Mucosa of descending colon (tissue), 3 donors: ENCODE results near the gene ROBO2. TPM values are rescaled to one million over a fixed set of nuclear protein-coding genes. Genes with fewer than 3 reads are reported as not detected.

ENCODE experiments used
- ATAC-seq: fragments of 200-7000 bp; cut with Tn5 transposase; one replicate; pipeline ENCODE4 v1.9.1; 2020; ENCODE audit warnings: mild to moderate bottlenecking, moderate library complexity
- DNase-seq, 3 donors: peaks; one replicate each; pipeline ENCODE4 v3.0.0-alpha.2; 2020
- H3K36me3 ChIP-seq: fragments of 200-600 bp; one replicate; pipeline ENCODE4 v1.8.0; 2021; ENCODE audit warnings: low read depth, mild to moderate bottlenecking
- H3K4me1 ChIP-seq: fragments of 200-600 bp; one replicate; pipeline ENCODE4 v1.8.0; 2021; ENCODE audit warnings: low read depth, mild to moderate bottlenecking
- H3K4me3 ChIP-seq: fragments of 200-600 bp; one replicate; pipeline ENCODE4 v1.8.0; 2021; ENCODE audit warnings: mild to moderate bottlenecking
- H3K9me3 ChIP-seq: fragments of 200-600 bp; one replicate; pipeline ENCODE4 v1.8.0; 2021; ENCODE audit warnings: mild to moderate bottlenecking
- intact Hi-C, 2 donors: fragments of 100-400 bp; cut with DNase I in 1 of 2; cut with micrococcal nuclease in 1 of 2; formaldehyde crosslinking; loops; one replicate each; pipeline versions ENCODE4 v1.11.0 to v1.11.1; 2022; cut with DNase I, micrococcal nuclease
- total RNA-seq, 3 donors: library from RNA; stranded (reverse); fragmentation: NEBNext Ultra II Directional in 2 of 3; extraction: Animal tissue kit (Norgen Biotek cat#: 25700) in 2 of 3; gene quantifications; one replicate each; pipeline versions ENCODE4 v1.2.1 to v1.2.4, GENCODE V29; 2021 to 2023
- TF ChIP-seq, protein P1 (sequence below): fragments of 200-600 bp; IDR thresholded peaks from one replicate; pipeline ENCODE4 v1.8.0; 2022; ENCODE audit warnings: antibody characterized with exemption, mild to moderate bottlenecking
- donor health status: DM: no; HTN: no; CAD: no; lungs with moderate emphysema.
- donor health status: DM: no; HTN: no; CAD: no.
- donor health status: DM: no; HTN: yes; CAD: no.

Gene ROBO2
- total RNA-seq, 3 donors from 2014 or later = 1.3 to 2.1 (median 1.4) TPM

- Histone ChIP-seq H3K36me3 (no peaks in the 10 kb centered on the region), H3K9me3 (no peaks in the 10 kb centered on the region), H3K4me3 (no peak overlapping the region), H3K4me1 (no peaks in the 10 kb centered on the region)
- DNase-seq (no peak), ATAC-seq (no peak)
- intact Hi-C loops = no loop called here
- TF ChIP-seq, protein P1, sequence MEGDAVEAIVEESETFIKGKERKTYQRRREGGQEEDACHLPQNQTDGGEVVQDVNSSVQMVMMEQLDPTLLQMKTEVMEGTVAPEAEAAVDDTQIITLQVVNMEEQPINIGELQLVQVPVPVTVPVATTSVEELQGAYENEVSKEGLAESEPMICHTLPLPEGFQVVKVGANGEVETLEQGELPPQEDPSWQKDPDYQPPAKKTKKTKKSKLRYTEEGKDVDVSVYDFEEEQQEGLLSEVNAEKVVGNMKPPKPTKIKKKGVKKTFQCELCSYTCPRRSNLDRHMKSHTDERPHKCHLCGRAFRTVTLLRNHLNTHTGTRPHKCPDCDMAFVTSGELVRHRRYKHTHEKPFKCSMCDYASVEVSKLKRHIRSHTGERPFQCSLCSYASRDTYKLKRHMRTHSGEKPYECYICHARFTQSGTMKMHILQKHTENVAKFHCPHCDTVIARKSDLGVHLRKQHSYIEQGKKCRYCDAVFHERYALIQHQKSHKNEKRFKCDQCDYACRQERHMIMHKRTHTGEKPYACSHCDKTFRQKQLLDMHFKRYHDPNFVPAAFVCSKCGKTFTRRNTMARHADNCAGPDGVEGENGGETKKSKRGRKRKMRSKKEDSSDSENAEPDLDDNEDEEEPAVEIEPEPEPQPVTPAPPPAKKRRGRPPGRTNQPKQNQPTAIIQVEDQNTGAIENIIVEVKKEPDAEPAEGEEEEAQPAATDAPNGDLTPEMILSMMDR = no peak
Observed at GRCh38 chr3:77303955-77304699, 264.2 kb downstream of the ROBO2 start.

DNA sequence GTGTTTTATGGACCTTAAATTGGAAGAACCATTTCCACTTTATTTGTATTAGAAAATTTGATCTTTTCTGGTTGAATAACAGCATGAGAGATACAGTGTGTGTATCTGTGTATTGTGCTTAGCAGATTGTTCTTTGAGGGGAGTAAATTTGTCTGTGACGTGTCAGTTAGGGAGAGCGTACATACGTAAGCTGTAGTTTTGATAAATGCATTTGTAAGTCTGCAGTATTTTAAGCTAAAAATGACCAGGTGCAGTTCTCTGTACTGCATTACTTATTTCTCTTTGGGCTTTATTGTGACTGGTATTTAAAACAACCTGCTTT lies 264.8 kb downstream of the ROBO2 start:
- Histone ChIP-seq H3K4me1 (no peaks in the 10 kb centered on the region), H3K9me3 (no peaks in the 10 kb centered on the region), H3K36me3 (no peaks in the 10 kb centered on the region), H3K4me3 (no peak overlapping the region)
- ATAC-seq (no peak), DNase-seq (no peak)
- intact Hi-C loops = no loop called here
- TF ChIP-seq, protein P1 = no peak

DNA sequence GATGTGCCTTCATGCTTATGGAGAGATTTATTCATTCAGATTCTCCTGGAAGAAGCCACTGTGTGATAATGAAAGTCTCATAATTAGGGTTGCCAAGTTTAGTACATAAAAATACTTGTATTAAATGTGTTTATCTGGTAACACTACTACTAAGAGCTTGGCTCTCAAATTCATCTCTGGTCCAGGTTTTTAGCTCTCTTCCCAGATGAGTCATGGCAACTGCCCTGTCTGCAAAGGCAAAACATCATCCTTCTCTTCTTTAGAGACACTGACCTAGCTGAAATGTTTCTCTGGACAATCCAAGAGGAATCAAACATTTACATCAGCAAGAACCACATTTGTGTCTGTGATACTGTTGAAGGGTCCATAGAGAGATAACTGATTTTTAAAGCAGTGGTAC lies 269.6 kb downstream of the ROBO2 start:
- intact Hi-C loops = no loop called here
- H3K9me3 ChIP-seq = no peaks in the 10 kb centered on the region

GRCh38 chr3:77313843-77314242 lies 273.9 kb downstream of the ROBO2 start:
- Histone ChIP-seq H3K4me1 (no peaks in the 10 kb centered on the region), H3K9me3 (no peaks in the 10 kb centered on the region), H3K36me3 (no peaks in the 10 kb centered on the region), H3K4me3 (no peak overlapping the region)
- TF ChIP-seq, protein P1 = no peak
- intact Hi-C loops = no loop called here
- ATAC-seq (no peak), DNase-seq (no peak)

More for the DNA sequence above, 269.6 kb downstream of the ROBO2 start:
- Histone ChIP-seq H3K4me3 (no peak overlapping the region), H3K4me1 (no peaks in the 10 kb centered on the region), H3K36me3 (no peaks in the 10 kb centered on the region)
- DNase-seq (no peak), ATAC-seq (no peak)
- TF ChIP-seq, protein P1 = no peak

DNA sequence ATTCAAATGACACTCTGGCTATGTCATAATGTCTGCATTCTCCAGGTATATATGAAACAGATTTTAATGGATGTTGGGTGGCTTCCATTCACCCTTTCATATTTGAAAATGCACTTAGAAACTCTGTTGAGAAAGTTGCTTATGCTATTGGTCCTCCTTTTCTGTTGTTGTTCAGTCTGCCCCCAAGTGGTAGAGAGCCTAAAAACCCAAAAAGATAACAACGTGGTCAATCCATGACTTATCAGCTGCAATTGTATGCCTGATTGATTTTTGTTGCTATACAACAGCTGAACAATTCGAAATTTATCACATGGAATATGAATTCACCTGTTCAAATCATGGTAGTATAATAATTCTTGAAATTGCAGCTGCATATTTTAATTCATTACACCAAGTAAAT lies 279.8 kb downstream of the ROBO2 start:
- H3K9me3 ChIP-seq = no peaks in the 10 kb centered on the region
- TF ChIP-seq, protein P1 = no peak
- DNase-seq (no peak), ATAC-seq (no peak)
- H3K36me3 ChIP-seq = no peaks in the 10 kb centered on the region
- H3K4me1 ChIP-seq = no peaks in the 10 kb centered on the region
- intact Hi-C loops = no loop called here
- H3K4me3 ChIP-seq = no peak overlapping the region

- Histone ChIP-seq H3K4me3 (no peak overlapping the region), H3K9me3 (no peaks in the 10 kb centered on the region), H3K36me3 (no peaks in the 10 kb centered on the region), H3K4me1 (no peaks in the 10 kb centered on the region)
- ATAC-seq (no peak), DNase-seq (peak in 1 of 3 donors; percentile 6)
- TF ChIP-seq, protein P1 = peak; percentile 60
- intact Hi-C loops = no loop called here
Observed at GRCh38 chr3:77320514-77320913, 280.6 kb downstream of the ROBO2 start.
